Smooth muscle cell (in vitro differentiated cells): ENCODE data around the gene RDH12. TPM values are rescaled to one million over a fixed set of nuclear protein-coding genes. Genes with fewer than 3 reads are reported as not detected.

Source experiments
- DNase-seq: peaks from one replicate; lab custom pipeline; 2025; ENCODE audit not compliant: unreplicated experiment; lab: John Stamatoyannopoulos, UW
- H2AFZ ChIP-seq: fragments of 200-600 bp; sonication (generic); 2 replicates; pipeline ENCODE4 v1.6.0; 2016; ENCODE audit warnings: antibody characterized with exemption, low read depth, mild to moderate bottlenecking
- H3F3A ChIP-seq: fragments of 200-600 bp; sonication (generic); 2 replicates; pipeline ENCODE4 v1.6.0; 2017; ENCODE audit warnings: antibody characterized with exemption, low read depth
- H3K27ac ChIP-seq: fragments of 200-600 bp; sonication (generic); 2 replicates; pipeline ENCODE4 v1.5.1; 2016; ENCODE audit warnings: low read depth, mild to moderate bottlenecking
- H3K27me3 ChIP-seq: fragments of 200-600 bp; sonication (generic); 2 replicates; pipeline ENCODE4 v1.6.1; 2016; ENCODE audit warnings: low read depth, mild to moderate bottlenecking
- H3K36me3 ChIP-seq: fragments of 200-600 bp; sonication (generic); 2 replicates; pipeline ENCODE4 v1.5.1; 2016; ENCODE audit warnings: low read depth
- H3K4me1 ChIP-seq: fragments of 200-600 bp; sonication (generic); 2 replicates; pipeline ENCODE4 v1.5.1; 2016; ENCODE audit warnings: low read depth
- H3K4me2 ChIP-seq: fragments of 200-600 bp; sonication (generic); 2 replicates; pipeline ENCODE4 v1.6.0; 2016; ENCODE audit warnings: mild to moderate bottlenecking
- H3K4me3 ChIP-seq: fragments of 200-600 bp; sonication (generic); 2 replicates; pipeline ENCODE4 v1.5.1; 2016; ENCODE audit warnings: mild to moderate bottlenecking
- H3K79me2 ChIP-seq: fragments of 200-600 bp; sonication (generic); 2 replicates; pipeline ENCODE4 v1.6.0; 2016; ENCODE audit warnings: low read depth, mild to moderate bottlenecking
- H3K9ac ChIP-seq: fragments of 200-600 bp; sonication (generic); 2 replicates; pipeline ENCODE4 v1.6.0; 2016; ENCODE audit warnings: low read depth
- H3K9me3 ChIP-seq: fragments of 200-600 bp; sonication (generic); replicated peaks from 2 replicates; pipeline ENCODE4 v1.5.1; 2016; ENCODE audit warnings: low read depth
- H4K20me1 ChIP-seq: fragments of 200-600 bp; sonication (generic); 2 replicates; pipeline ENCODE4 v1.6.0; 2016; ENCODE audit warnings: low read depth
- CTCF ChIP-seq: fragments of 200-600 bp; sonication (generic); IDR thresholded peaks from 2 replicates; pipeline ENCODE4 v1.5.1; 2017; ENCODE audit warnings: borderline replicate concordance, mild to moderate bottlenecking, antibody characterized with exemption; ENCODE audit not compliant: insufficient read depth, poor library complexity, severe bottlenecking
- WGBS: methylation state at CpG from one replicate; pipeline ENCODE4 v1.1.7; 2016; ENCODE audit warnings: low lambda C conversion rate; 5-methylcytosine and 5-hydroxymethylcytosine counted together
- polyA plus RNA-seq: library from polyadenylated mRNA; unstranded; fragments of >200 nt; fragmentation: Nextera tagmentation; extraction: Ambion mirVana; gene quantifications from 2 replicates; pipeline ENCODE4 v1.2.1, GENCODE V29; 2016
- total RNA-seq: library from RNA; depleted of rRNA; stranded (reverse); fragments of >200 nt; gene quantifications from 2 replicates; pipeline ENCODE4 v1.2.3, GENCODE V29; 2014

The RDH12 gene
- total and polyA plus RNA-seq, 2 experiments from 2014 or later: 0.30 to 1.9 TPM

- Histone ChIP-seq H3K36me3 (no peaks in the 10 kb centered on the region), H3K9ac (no peak overlapping the region), H4K20me1 (no peaks in the 10 kb centered on the region), H3K4me3 (no peak overlapping the region), H3K27ac (no peak overlapping the region), H3K4me1 (peaks cover 6% of the 10 kb centered on the region), H3F3A (no peaks in the 10 kb centered on the region), H3K79me2 (no peaks in the 10 kb centered on the region), H3K9me3 (no peaks in the 10 kb centered on the region), H3K4me2 (no peak overlapping the region), H3K27me3 (peaks cover 5% of the 10 kb centered on the region), H2AFZ (no peak overlapping the region)
- no peak for DNase-seq
- WGBS: 97% methylated on average over 7 of the region's 7 CpGs
- TF ChIP-seq CTCF: no peak
Observed at GRCh38 chr14:67727361-67727760, 25.7 kb downstream of the RDH12 start.

- DNase-seq: no peak
- H3K9ac ChIP-seq: no peak overlapping the region
- no peaks in the 10 kb centered on the region for H3K9me3 ChIP-seq
- H3F3A ChIP-seq: no peaks in the 10 kb centered on the region
- H3K4me1 ChIP-seq: peaks cover 6% of the 10 kb centered on the region
- H3K27me3 ChIP-seq: peaks cover 5% of the 10 kb centered on the region
- H3K4me2 ChIP-seq: no peak overlapping the region
- no peak overlapping the region for H3K4me3 ChIP-seq
- H3K79me2 ChIP-seq: no peaks in the 10 kb centered on the region
- no peak overlapping the region for H3K27ac ChIP-seq
- no peaks in the 10 kb centered on the region for H3K36me3 ChIP-seq
- no peak overlapping the region for H2AFZ ChIP-seq
- H4K20me1 ChIP-seq: no peaks in the 10 kb centered on the region
- TF ChIP-seq CTCF: no peak
Observed at GRCh38 chr14:67728258-67728657, 26.6 kb downstream of the RDH12 start.

GRCh38 chr14:67729072-67729885 is 27.6 kb downstream of the RDH12 start:
- Histone ChIP-seq H3K36me3 (no peaks in the 10 kb centered on the region), H3K79me2 (no peaks in the 10 kb centered on the region)

More at GRCh38 chr14:67729072-67729885, 27.6 kb downstream of the RDH12 start:
- Histone ChIP-seq H3K9me3 (no peaks in the 10 kb centered on the region), H3K27ac (no peak overlapping the region), H2AFZ (peak overlapping the region; percentile 12), H3K4me1 (peaks cover 6% of the 10 kb centered on the region), H4K20me1 (no peaks in the 10 kb centered on the region), H3K4me2 (no peak overlapping the region), H3K27me3 (no peaks in the 10 kb centered on the region), H3K4me3 (no peak overlapping the region), H3K9ac (no peak overlapping the region), H3F3A (no peaks in the 10 kb centered on the region)
- 55% methylated on average over 21 of the region's 21 CpGs for WGBS
- no peak for DNase-seq
- TF ChIP-seq CTCF: no peak
